HG02884 (cell line): ENCODE measurements around the gene AP1B1.
"Not testable (repeated sequence)": the region's sequence is repeated elsewhere in the genome, so short reads cannot be mapped to it uniquely, and the experiment has no call there.

ENCODE experiments used
- ATAC-seq: cut with Tn5 transposase; IDR thresholded peaks from one replicate; pipeline ENCODE4 v1.9.1; 2021; ENCODE audit warnings: mild to moderate bottlenecking, moderate library complexity; ENCODE audit not compliant: unreplicated experiment

The AP1B1 gene

GRCh38 chr22:29351891-29352290 is 36.5 kb downstream of the AP1B1 start:
- ATAC-seq = no peak

- ATAC-seq = no peak
Measured at GRCh38 chr22:29351042-29351441, 37.3 kb downstream of the AP1B1 start.

- no peak for ATAC-seq
Measured at GRCh38 chr22:29348956-29349355, 39.4 kb downstream of the AP1B1 start.

GRCh38 chr22:29348041-29348440 is 40.3 kb downstream of the AP1B1 start:
- ATAC-seq = no peak

- ATAC-seq = no peak
Measured at GRCh38 chr22:29346659-29347058, 41.7 kb downstream of the AP1B1 start.

GRCh38 chr22:29345932-29346331 is 42.4 kb downstream of the AP1B1 start:
- no peak for ATAC-seq

GRCh38 chr22:29344889-29345288 is 43.5 kb downstream of the AP1B1 start:
- not testable (repeated sequence) for ATAC-seq

GRCh38 chr22:29344137-29344536 is 44.2 kb downstream of the AP1B1 start:
- no peak for ATAC-seq

- no peak for ATAC-seq
Measured at GRCh38 chr22:29343313-29343805, 45.0 kb downstream of the AP1B1 start.

- ATAC-seq = no peak
Measured at GRCh38 chr22:29342577-29343312, 45.6 kb downstream of the AP1B1 start.

- no peak for ATAC-seq
Measured at GRCh38 chr22:29342177-29342576, 46.2 kb downstream of the AP1B1 start.

GRCh38 chr22:29341849-29342127 is 46.6 kb downstream of the AP1B1 start:
- no peak for ATAC-seq

GRCh38 chr22:29341056-29341848 is 47.1 kb downstream of the AP1B1 start:
- no peak for ATAC-seq

GRCh38 chr22:29340566-29340965 is 47.8 kb downstream of the AP1B1 start:
- ATAC-seq = no peak

GRCh38 chr22:29339381-29340235 is 48.8 kb downstream of the AP1B1 start:
- ATAC-seq = no peak

- no peak for ATAC-seq
Measured at GRCh38 chr22:29338398-29338797, 50.0 kb downstream of the AP1B1 start.

- no peak for ATAC-seq
Measured at GRCh38 chr22:29337631-29338284, 50.6 kb downstream of the AP1B1 start.

GRCh38 chr22:29336751-29337490 is 51.4 kb downstream of the AP1B1 start:
- no peak for ATAC-seq

- ATAC-seq = no peak
Measured at GRCh38 chr22:29335656-29336055, 52.7 kb downstream of the AP1B1 start.

GRCh38 chr22:29334696-29335344 is 53.5 kb downstream of the AP1B1 start:
- ATAC-seq = no peak
